SIG-M5 (cell line): ENCODE data around the gene ACOT7.

Experiments
- DNase-seq: peaks from one replicate; lab custom pipeline; 2025; lab: John Stamatoyannopoulos, UW

The ACOT7 gene

DNA sequence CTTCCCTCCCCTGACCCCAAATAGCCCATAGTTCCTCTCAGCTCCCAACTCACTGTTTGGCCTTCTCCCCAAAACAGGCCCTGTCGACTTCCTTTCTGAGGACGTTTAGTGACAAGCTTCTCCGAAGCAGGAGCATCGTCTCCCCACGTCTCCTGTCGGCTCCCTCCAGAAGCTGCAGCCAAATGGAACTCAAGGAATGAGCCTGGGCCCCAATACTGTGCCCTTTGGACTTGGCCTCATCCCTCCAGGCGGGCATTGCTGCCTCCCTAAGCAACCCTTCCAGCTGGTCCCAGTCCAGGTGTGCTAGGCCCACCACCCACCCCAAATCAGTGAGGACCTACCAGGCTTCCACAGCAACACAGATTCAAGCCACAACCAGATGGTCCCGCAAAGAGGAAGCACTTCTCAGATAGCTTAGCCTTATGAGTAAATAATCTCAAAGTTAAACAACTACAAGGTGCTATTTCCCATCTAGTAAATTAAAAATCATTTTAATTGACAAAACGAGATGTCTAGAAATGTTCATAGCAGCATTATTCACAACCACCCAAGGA lies 33.0 kb downstream of the ACOT7 start:
- no peak for DNase-seq

DNA sequence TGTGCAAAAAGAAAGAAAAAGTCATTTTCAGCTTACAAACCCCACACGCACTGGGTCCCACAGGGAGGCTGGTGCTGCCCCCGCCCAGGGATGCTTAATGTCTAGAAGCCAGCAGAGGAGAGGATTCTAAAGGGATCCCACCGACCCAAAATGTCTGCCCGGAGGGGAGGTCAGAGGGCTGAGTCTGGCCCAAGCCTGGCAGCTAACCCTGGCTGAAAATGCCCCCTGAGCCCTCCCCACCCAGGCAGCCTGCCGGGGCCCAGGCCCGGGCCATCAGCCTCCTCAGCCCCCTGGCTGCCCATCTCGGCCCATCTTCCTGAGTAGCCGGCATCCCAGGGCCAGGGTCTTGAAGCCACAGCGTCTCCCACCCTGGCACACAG lies 33.5 kb downstream of the ACOT7 start:
- no peak for DNase-seq

DNA sequence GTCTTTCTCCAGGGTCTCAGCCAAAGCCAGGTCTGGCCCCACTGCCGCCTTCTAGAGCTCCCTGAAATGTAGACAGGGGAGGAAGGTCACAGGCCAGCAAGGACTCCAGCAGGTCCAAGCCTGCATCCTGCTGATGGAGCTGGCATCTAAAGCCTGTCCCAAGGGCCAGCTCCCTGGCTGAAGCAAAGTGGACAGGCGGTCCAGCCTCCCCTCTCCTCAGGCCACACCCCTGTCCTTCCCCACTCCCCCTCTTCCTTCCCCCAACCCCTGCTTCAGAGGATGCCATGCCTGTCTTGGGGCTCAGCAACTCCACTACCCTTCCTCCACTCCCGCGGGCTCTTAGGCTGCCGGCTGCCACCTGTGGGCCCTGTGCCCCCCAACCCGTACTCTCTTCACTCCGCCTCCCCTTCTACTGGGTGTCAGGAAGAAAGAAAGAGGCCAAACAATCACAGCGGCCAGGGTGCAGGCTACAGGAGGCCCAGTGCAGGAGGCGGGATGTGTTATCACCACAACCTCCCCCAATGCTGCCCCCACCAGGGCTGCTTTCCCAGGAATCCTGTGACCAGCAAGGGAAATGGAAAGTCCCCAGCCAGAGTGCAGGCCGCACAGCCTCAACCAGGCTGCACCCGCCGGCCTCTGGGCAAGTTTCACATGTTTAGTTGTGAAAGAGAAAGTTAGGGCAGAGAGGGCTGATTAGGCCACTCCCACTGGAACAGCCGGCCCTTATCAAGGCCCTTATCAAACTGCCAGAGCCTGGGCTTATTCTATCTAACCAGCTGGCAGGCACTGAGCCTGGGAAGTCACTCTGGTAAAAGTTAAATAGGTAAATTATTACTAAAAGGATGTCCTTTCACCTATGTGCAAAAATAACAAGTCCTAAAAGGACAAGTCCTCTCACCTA lies 34.1 kb downstream of the ACOT7 start:
- DNase-seq, result no peak

DNA sequence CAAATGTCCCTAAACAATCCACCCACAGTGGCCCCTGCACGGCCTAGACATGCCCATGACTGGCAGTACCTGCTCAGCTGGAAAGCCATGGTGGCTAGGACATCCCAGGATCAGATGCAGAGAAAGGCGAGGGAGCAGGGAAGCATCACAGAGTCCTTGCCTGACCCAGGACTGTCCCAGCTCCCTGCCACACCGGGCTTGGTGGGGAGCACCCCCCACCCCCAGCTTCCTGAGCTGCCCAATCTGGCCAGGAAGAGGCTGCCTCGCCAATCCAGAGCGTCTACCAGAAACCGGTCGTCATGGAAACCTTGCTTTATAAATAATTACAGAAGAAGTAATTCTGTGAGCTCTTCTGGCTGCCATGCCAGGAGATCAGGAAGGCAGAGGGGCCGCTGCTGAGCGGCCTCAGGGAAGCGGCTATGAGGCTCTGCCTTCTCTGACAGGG lies 34.8 kb downstream of the ACOT7 start:
- DNase-seq, result no peak

DNA sequence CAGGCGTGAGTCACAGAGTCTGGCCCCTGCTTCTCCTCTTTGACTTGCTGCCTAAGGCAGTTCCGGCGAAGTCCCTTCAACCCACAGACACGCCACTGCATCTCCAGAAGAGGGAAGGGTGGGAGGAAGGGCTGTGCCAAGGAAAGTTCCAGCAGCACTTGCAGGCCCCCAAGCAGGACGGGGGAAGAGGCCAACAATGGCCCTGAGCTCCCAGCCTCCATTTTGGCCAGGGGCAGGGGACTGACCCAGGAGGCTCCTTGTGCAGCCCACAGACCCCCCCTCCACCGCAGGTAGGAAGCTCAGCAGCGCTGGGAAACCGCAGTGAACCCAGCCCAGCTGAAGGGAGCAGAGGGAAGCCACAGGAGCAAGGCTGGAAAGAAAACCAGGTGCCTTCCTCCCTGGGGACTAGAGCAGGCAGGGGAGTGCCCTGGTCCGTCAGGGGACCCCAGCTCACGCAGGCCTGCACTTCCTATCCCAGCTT lies 35.4 kb downstream of the ACOT7 start:
- DNase-seq, result no peak

DNA sequence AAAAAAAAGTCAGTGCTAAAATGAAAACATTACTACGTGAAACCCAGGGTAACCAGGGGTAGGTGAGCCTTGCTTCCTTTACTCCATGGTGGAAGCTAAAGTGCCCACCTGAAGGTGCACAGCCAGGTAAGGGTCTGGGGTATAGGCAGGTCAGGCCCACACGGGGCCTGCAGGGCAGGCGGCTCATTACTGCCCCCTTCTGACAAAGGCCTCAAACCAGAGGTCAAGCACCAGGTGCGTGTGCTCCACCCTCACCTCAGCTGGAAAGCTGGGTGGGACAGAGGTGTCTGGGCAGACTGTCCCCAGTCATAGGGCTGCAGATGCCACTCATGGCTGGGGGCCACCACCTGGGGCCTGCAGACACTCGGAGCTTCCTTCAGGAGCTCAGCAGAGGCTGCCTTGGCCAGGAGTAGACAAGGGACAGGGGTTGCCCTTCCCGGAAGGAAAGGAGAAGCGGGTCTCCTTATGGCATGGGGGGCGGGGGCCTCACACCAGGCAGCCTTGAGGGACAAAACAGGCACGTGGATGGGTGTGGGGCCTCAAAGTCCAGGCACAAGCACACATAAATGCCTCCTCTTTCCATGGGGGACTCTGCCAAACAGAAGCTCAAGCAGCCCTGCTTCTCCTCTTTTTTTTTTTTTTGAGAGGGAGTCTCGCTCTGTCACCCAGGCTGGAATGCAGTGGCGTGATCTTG lies 36.2 kb downstream of the ACOT7 start:
- DNase-seq, result no peak

DNA sequence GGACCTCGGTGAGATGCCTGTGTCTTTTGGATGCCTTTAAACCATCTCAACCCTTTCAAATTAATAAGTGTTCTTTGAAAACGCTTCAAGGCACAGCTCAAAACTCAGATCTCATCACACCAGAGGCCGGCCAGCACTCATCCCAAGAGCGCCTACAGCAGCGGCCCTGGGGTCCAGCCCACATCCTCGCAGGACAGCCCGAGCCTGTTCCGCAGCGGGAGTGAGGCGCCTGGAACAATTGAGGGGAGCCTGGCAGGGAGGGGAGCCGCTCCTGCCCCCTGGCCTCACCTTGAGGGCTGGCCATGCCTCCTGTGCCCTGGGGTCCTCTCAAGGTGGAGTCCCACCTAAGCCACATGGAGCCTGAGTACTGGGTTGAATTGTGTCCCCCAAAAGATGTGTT lies 37.9 kb downstream of the ACOT7 start:
- no peak for DNase-seq

DNA sequence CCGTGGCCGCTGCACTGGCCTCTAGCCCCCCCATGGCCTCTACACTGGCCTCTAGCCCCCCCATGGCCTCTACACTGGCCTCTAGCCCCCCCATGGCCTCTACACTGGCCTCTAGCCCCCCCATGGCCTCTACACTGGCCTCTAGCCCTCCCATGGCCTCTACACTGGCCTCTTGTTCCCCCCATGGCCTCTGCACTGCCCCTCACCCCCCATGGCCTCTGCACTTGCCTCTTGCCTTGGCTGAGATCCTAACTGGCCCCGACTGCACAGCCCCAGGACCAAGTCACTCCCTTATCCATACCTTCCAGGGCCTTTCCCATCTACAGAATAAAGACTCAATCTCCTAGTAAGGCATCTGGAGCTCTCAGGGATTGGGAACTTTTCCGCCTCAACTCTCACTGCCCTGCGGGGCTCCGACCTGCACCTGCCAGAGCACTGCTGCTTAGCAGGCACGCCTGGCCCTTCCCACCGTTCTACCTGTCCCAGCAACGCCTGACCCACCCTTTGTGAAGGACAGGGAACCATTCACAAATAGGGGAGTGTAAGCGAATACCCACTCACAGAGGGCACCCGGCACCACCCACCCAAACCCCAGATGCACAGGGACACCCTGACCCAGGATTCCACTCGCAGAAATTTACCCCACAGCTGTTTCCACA lies 38.8 kb downstream of the ACOT7 start:
- DNase-seq, result no peak

DNA sequence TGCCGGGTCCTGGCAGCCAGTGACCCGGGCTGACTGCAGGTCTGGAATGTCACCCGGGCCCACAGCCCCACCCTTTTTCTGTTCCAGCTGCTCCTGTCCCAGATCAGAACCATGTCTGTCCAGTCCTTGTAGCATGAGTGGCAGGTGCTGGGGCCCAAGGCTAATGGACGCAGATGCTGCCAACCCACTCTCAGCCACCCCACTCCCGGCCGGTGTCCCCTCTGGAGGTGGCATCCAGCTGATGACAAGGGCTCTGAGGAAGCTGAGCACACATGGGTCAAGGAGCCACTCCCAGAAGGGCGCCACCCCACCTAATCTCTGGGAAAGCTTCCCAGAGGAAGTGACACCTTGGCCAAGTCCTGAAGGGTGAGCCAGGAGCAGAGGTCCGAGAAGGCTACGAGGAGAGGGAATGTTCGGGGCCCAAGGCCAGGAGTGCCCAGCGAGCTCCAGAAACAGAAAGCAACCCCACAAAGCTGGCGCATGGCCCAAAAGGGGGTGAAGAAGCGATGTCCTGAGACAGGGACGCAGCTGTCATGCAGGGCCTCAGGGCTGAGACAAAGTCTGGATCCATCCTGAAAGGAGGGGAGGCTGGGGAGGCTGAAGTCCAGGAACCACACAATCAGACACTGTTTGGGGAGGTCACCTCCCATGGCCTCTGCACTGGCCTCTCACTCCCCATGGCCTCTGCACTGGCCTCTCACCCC lies 39.5 kb downstream of the ACOT7 start:
- no peak for DNase-seq

DNA sequence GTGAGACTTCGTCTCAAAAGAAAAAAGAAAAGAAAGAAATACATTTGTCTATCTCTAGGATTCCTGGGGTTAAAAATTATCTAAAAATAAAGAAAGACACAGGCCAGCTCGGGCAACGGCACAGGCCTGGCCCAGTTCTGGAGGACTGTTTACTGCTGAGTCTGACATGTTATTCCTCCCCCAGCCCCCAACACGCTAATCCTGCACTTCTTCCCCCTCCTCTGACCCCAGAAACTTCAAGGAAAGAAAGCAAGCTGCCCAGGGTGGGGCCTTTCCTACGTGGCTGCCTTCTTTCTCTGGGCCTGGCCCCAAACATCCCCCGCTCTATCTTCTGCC lies 40.0 kb downstream of the ACOT7 start:
- DNase-seq, result no peak

DNA sequence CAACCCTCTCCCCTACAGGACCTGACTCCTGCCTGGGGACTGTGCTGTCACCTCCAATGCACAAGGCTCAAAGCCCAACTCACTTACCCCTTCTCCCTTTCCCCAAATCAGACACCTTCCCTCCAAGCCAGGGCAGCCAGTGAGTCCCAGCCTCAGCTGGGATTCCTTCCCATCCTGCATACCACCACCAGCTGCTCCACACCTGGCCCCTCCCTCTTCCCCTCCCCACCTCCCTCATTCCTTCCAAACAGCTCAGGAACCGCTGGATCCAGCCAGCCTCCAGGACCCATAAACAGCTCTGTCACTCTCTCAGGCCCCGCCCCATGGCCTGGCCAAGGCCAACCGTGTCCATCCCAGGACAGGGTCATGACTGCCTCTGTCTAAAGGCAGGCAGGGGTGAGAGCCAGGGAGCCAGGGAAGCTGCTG lies 41.4 kb downstream of the ACOT7 start:
- DNase-seq, result no peak

DNA sequence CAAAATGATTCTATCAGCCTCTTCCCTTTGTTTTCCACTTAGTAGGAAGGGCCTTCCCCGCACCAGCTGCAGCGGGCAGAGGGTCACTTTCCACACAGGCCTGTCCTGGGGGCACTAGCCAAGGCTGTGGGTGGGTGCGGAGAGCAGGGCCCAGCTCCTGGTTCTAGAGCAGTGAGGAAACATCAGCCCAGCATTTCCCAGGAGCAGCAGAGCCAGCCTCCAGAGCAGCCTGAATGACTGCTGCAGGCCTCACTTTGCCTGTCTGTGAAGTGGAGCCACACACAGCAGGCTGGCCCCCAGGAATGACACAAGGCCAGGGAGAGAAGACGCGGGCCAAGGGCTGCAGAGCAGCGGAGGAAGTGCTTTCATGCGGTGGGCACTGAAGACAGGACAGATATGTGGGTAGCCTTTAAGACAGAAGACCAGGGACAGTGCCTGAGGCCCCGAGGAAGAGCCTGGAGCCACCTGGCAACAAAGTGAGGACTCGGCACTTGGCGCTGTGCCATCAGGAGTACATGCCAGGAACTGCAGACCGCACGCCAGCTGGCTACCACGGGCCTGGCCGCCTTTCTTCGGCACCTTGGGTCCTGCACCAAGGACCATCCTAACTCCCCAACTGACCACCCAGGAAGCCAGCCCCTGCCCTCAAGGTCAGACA lies 42.0 kb downstream of the ACOT7 start:
- no peak for DNase-seq

DNA sequence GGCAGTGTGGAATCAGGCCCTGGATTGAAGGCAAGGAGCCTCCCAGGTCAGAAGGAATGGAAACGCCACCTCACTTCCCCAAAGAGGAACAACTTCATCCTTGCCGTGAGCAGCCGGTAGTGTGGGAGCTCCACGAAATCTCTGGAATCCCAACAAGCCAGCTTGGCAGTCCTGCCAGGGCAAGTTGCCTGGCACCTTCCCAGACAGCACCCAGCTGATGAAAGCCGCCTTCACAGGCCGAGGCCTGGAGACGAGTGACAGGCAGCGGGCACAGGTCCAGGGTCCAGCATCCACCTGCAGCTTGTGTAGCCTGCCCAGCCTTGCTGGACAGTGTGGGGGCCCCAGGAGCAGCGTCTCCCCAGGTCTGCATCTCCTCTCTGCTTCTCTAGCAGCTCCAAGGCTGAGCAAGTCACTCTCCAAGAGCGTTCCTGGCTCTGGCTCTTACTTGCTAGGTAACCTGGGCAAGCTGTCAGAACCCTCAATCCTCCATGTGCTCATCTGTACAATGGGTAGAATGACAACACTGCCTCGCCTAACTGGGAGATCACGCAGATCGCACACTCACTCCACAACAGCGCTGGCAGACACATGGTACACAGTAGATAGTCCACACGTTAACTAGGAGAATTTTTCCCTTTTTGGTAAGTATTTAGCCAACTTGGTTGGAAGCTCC lies 43.0 kb downstream of the ACOT7 start:
- DNase-seq, result no peak

DNA sequence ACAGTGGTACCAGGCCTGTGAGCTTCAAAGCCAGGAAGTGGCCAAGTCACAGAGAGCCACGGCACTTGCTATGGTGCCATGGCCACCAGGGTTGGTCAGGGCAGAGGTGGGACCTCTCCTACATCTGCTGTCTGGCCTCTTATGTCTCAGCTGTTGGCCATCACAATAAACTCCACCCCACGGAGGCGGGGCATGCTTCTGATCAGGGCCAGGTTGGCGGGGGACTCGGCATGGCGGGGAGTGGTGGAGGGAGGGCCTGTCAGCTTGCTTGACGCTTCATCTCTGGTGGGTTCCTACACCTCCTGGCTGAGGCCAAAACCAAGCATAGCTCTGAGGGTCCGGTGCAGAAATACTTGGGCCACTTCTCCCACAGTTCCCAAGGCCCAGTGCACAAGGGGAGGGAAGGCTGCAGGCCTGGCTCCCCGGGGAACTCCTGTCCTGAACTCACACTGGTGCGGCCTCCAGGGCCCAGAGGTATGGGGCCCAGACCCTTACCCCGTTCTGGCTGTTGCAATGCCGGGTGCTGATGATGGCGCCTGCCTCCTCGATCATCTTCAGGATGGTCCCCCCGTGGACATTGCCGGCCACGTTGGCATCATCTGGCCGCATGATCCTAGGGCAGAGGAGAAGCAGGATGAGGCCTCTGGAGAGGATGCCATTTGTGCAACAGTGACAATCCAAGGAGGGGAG lies 44.2 kb downstream of the ACOT7 start:
- no peak for DNase-seq

DNA sequence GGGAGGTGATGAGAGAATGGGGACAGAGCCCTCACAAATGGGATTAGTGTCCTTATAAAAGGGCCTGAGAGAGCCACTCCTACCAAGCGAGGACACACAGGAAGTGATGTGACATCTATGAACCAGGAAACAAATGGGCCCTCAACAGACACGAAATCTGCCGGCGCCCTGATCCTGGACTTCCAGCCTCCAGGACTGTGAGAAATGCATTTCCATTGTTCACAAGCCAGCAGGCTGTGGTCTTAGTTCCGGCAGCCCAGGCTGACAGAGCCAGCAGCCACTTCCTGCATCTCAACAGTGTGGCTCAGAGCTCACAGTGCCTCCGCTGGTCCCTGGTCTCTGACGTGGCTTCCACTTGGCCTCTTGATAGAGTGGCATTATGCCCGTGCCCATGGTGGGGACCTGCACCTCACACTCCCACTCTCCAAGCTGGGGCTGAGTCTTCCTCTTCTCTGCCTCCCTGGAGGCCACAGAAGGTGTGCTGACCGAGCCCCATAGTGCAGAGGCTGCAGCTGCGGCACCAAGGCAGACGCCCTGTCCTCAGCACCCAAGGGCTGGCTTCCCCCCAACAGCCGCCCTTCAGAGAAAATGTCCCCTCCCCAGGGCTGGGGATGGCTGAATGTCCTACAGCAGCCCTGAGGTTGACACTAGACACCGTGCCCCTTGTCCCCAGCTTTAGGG lies 44.9 kb downstream of the ACOT7 start:
- DNase-seq, result no peak

DNA sequence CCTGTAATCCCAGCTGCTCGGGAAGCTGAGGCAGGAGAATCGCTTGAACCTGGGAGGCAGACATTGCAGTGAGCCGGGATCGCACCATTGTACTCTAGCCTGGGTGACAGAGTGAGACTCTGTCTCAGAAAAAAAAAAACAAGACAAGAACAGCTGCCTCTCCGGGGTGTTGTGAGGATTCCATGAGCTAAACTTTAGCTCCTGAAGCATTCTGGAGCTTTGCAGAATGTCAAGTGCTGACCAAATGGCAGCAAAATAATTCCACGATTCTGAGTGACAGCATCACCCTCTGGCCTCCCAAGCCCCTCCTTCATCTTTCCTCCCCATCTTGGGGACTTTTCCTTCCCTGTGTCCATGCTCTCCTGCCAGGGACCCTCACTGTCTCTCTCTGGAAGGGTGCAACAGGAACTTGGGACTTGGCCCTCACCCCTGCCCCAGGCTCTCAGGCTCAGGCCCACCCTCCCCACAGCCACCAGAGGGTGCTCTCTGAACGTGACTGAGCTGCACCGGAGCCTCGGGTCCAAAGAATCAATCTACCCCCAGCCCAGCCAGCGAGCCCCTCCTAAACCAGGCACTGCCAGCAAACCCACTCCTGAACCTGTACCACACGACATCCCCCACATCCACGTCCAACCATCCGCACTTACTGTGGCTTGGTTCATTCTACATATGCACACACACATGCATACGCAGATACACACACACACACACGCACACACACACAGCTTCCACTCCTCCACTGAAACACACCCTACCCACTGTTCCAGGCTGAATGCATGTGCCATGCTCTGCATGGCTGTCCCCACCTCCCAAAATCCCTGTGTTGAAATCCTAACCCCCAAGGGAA lies 45.7 kb downstream of the ACOT7 start:
- no peak for DNase-seq

DNA sequence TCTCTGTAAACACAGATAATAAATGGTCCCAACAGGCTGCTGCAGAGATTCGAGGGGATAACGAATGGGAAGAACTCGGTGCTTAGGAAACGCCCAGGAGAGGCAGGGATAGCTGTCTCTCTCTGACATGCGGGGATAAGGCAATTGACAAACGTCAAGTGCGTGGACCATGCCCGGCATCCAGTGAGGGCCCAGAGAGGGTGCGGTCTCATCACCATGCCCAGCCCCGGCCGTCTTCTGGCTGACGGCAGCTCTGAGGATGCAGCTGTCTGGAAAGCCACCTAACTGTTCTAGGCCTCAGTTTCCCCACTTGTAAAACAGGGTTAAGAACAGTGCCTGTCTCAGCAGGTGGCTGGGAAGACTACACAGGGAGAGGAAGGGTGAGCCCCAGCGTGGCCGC lies 48.1 kb downstream of the ACOT7 start:
- no peak for DNase-seq

DNA sequence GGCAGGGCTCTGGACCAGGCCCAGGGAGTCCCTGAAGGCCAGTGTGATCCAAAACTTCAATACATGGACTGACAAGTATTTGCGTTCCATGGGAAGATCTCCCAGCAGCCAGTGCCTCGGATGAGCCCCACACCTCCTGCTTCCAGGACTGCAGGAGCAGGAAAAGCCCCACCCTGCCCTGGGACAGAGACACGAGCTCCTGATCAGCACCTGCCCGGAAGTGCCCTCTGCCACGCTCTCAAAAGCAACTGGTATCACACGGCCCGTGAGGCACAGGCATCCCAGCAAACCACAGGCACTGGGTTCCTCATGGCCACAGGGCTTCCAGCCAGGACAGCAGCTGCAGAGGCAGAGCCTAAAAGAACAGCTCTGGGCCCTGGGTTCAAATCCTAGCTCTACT lies 48.6 kb downstream of the ACOT7 start:
- no peak for DNase-seq
